Endodermal cell (in vitro differentiated cells): Measurements from ENCODE around the gene THAP10. TPM values are rescaled to one million over a fixed set of nuclear protein-coding genes. Genes with fewer than 3 reads are reported as not detected.

ENCODE experiments used
- DNase-seq: peaks from one replicate; pipeline ENCODE4 v3.0.0-alpha.2; 2017
- H3K27ac ChIP-seq: 2 replicates; pipeline ENCODE4 v1.5.1; 2013; ENCODE audit warnings: mild to moderate bottlenecking, low read depth, low read length, moderate library complexity
- H3K27me3 ChIP-seq: 2 replicates; pipeline ENCODE4 v1.6.1; 2013; ENCODE audit warnings: mild to moderate bottlenecking, low read length, moderate library complexity; ENCODE audit not compliant: insufficient read depth, control insufficient read depth, poor library complexity, severe bottlenecking
- H3K36me3 ChIP-seq: 2 replicates; pipeline ENCODE4 v1.7.0; 2013; ENCODE audit warnings: mild to moderate bottlenecking, low read length, moderate library complexity; ENCODE audit not compliant: control insufficient read depth, insufficient read depth
- H3K4me1 ChIP-seq: one replicate; pipeline ENCODE4 v1.7.0; 2013; ENCODE audit warnings: low read length; ENCODE audit not compliant: control insufficient read depth, insufficient read depth
- H3K4me3 ChIP-seq: 2 replicates; pipeline ENCODE4 v1.5.1; 2013; ENCODE audit warnings: mild to moderate bottlenecking, low read length, moderate library complexity
- H3K9ac ChIP-seq: 2 replicates; pipeline ENCODE4 v1.6.1; 2013; ENCODE audit warnings: mild to moderate bottlenecking, low read length, moderate library complexity; ENCODE audit not compliant: poor library complexity, severe bottlenecking; ENCODE audit errors: extremely low read depth
- H3K9me3 ChIP-seq: 2 replicates; pipeline ENCODE4 v1.6.1; 2013; ENCODE audit warnings: mild to moderate bottlenecking, low read length, moderate library complexity; ENCODE audit not compliant: control insufficient read depth
- H3K27ac Mint-ChIP-seq: 2 replicates; pipeline ENCODE4 v1.8.0; 2020; ENCODE audit warnings: mixed read lengths
- H3K27me3 Mint-ChIP-seq: 2 replicates; pipeline ENCODE4 v1.8.0; 2021; ENCODE audit warnings: mild to moderate bottlenecking, mixed read lengths; ENCODE audit not compliant: insufficient read depth
- H3K36me3 Mint-ChIP-seq: 2 replicates; pipeline ENCODE4 v1.8.0; 2020; ENCODE audit warnings: low read depth, mixed read lengths
- H3K4me1 Mint-ChIP-seq: 2 replicates; pipeline ENCODE4 v1.8.0; 2020; ENCODE audit warnings: mixed read lengths
- H3K4me3 Mint-ChIP-seq: 2 replicates; pipeline ENCODE4 v1.8.0; 2020; ENCODE audit warnings: mild to moderate bottlenecking, moderate library complexity, mixed read lengths
- H3K9me3 Mint-ChIP-seq: 2 replicates; pipeline ENCODE4 v1.8.0; 2020; ENCODE audit warnings: mild to moderate bottlenecking, mixed read lengths
- WGBS, 2 experiments: methylation state at CpG; one replicate each; pipeline versions ENCODE4 v1.1.5 to v1.1.7; 2013; ENCODE audit warnings: missing lambda C conversion rate in 2 of 2, mixed read lengths in 1 of 2; ENCODE audit not compliant: insufficient coverage in 1 of 2, insufficient read length in 1 of 2; 5-methylcytosine and 5-hydroxymethylcytosine counted together
- total RNA-seq, 2 donors: library from RNA; stranded (reverse); fragmentation: NEBNext Ultra II Directional in 1 of 2; extraction: Animal tissue kit (Norgen Biotek cat#: 25700) in 1 of 2; gene quantifications; 2 replicates in 1 of 2; 3 replicates in 1 of 2; pipeline ENCODE4 v1.2.1, GENCODE V29; 2021
- TF ChIP-seq, protein P1 (sequence below): fragments of 200-600 bp; sonication (generic); conservative IDR thresholded peaks from 2 replicates; pipeline ENCODE4 v1.5.0; 2021; ENCODE audit warnings: antibody characterized with exemption, mild to moderate bottlenecking

THAP10 gene
- total RNA-seq, 2 donors from 2014 or later, result 2.4 to 6.1 TPM

DNA sequence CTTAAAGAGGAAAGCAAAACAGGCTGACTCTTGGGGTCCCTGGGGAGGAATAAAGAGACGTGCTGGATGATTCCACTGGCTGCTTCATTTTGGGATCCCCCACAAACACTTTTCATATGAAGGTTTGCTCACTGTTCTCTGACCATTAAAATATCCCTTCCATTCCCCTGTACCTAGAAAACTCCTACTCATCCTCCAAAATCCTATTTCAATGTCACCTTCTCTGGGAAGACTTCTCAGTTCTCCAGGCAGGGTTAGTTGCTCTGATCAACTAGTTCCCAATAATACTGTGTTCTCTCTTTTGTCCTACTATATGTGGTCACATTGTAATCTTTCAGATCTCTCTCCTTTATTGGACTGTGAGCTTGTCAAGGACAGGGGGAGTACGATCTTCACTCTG is 57.2 kb downstream of the THAP10 start:
- H3K27ac Mint-ChIP-seq, result no peak overlapping the region
- no peaks in the 10 kb centered on the region for H3K27me3 ChIP-seq
- WGBS, 2 experiments, result 80 to 95% methylated on average over 2 of the region's 2 CpGs

DNA sequence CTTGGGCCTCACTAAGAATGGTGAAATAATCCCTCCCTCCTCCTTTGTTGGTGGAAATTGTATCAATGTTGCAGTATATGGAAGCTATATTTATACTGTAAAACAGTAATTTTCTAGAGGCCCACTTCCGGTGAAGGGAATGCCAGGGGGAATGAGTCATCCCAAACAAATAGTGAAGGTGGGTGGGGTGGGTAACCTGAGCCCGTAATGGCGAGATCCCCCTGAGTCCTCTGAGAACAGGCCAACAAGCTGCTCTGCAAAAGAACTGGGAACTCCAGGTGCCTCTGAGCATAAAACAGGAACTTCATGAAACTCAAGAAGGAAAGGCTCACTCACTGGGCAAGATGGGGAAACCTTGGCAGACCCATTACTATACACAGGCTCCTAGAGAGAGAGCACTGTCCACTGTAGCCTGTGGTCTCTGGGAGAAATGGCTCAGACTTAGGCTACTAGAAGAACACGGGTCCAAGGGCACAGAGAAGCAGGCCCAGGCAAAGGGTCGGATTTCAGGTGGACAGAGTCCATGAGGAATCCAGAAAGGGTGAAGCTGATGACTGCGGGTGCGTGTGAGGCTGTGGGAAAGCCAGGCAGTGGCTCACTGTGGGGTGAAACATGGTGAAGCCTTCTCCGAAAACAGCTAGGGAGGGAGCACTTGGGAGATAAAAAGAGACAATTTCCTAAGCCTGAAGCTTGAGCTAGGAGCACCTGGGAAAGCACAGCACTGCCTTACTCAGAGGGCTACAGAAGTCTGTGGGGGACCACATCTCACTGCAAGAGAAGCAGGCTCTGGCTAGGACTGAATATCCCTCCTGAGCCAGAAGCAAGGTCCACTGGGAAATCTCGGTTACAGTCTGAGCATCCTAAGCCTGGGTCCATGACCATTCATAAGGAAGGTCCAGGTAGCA is 58.1 kb downstream of the THAP10 start:
- peaks cover 5% of the 10 kb centered on the region for H3K4me1 ChIP-seq
- H3K9me3 ChIP-seq, result peaks cover 6% of the 10 kb centered on the region
- TF ChIP-seq, protein P1, sequence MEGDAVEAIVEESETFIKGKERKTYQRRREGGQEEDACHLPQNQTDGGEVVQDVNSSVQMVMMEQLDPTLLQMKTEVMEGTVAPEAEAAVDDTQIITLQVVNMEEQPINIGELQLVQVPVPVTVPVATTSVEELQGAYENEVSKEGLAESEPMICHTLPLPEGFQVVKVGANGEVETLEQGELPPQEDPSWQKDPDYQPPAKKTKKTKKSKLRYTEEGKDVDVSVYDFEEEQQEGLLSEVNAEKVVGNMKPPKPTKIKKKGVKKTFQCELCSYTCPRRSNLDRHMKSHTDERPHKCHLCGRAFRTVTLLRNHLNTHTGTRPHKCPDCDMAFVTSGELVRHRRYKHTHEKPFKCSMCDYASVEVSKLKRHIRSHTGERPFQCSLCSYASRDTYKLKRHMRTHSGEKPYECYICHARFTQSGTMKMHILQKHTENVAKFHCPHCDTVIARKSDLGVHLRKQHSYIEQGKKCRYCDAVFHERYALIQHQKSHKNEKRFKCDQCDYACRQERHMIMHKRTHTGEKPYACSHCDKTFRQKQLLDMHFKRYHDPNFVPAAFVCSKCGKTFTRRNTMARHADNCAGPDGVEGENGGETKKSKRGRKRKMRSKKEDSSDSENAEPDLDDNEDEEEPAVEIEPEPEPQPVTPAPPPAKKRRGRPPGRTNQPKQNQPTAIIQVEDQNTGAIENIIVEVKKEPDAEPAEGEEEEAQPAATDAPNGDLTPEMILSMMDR, result no peak
- Mint-ChIP-seq H3K4me3 (no peak overlapping the region), H3K9me3 (no peaks in the 10 kb centered on the region), H3K36me3 (peaks cover 52% of the 10 kb centered on the region), H3K27ac (peak overlapping the region; percentile 60), H3K4me1 (peaks cover 9% of the 10 kb centered on the region), H3K27me3 (no peaks in the 10 kb centered on the region)
- peak; percentile 70 for DNase-seq
- H3K4me3 ChIP-seq, result no peak overlapping the region
- no peaks in the 10 kb centered on the region for H3K27me3 ChIP-seq
- no peak overlapping the region for H3K9ac ChIP-seq
- H3K36me3 ChIP-seq, result peaks cover 33% of the 10 kb centered on the region
- no peak overlapping the region for H3K27ac ChIP-seq
- WGBS, 2 experiments, result 77 to 81% methylated on average over 8 to 9 of the region's 9 CpGs

More for the DNA sequence above, 57.2 kb downstream of the THAP10 start:
- no peak for DNase-seq
- Mint-ChIP-seq H3K9me3 (no peaks in the 10 kb centered on the region), H3K4me3 (no peak overlapping the region), H3K36me3 (peaks cover 52% of the 10 kb centered on the region), H3K4me1 (peaks cover 9% of the 10 kb centered on the region), H3K27me3 (no peaks in the 10 kb centered on the region)
- H3K4me3 ChIP-seq, result no peak overlapping the region
- peaks cover 6% of the 10 kb centered on the region for H3K9me3 ChIP-seq
- TF ChIP-seq, protein P1, result no peak
- no peak overlapping the region for H3K27ac ChIP-seq
- peaks cover 5% of the 10 kb centered on the region for H3K4me1 ChIP-seq
- H3K9ac ChIP-seq, result no peak overlapping the region
- H3K36me3 ChIP-seq, result peaks cover 33% of the 10 kb centered on the region

DNA sequence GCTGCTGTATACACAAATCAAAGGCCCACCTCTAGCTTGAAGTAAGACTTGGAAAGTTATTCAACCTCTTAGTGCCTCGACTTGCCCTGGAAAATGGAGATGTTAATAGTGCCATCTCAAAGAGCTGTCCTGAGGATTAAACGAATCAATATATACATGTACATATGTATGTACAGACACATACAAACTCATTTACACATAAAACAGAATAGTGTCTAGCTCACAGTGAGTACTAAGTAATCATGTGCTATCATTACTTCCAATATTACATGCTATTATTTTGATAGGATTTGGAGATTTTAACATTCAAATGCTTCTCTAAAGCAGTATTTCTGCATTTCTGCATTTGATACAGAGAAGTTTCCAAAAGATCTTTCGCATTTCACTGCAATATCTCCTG is 58.8 kb downstream of the THAP10 start:
- H3K4me1 Mint-ChIP-seq, result peaks cover 9% of the 10 kb centered on the region
- DNase-seq, result no peak
- H3K27me3 Mint-ChIP-seq, result no peaks in the 10 kb centered on the region
- H3K36me3 ChIP-seq, result peaks cover 33% of the 10 kb centered on the region
- no peaks in the 10 kb centered on the region for H3K27me3 ChIP-seq
- peaks cover 5% of the 10 kb centered on the region for H3K4me1 ChIP-seq
- WGBS, 2 experiments, result 98% methylated on average over 2 of the region's 3 CpGs; no CpG with 5 or more reads in 1 of the 2 experiments
- H3K27ac Mint-ChIP-seq, result no peak overlapping the region
- H3K9me3 ChIP-seq, result peaks cover 6% of the 10 kb centered on the region
- no peak overlapping the region for H3K4me3 ChIP-seq
- no peak overlapping the region for H3K9ac ChIP-seq
- no peak overlapping the region for H3K4me3 Mint-ChIP-seq
- H3K9me3 Mint-ChIP-seq, result no peaks in the 10 kb centered on the region
- TF ChIP-seq, protein P1, result no peak
- H3K36me3 Mint-ChIP-seq, result peaks cover 52% of the 10 kb centered on the region
- H3K27ac ChIP-seq, result no peak overlapping the region
